PC-9 (cell line): ENCODE results near the gene MXD4. TPM values are rescaled to one million over a fixed set of nuclear protein-coding genes. Genes with fewer than 3 reads are reported as not detected.

Source experiments
- BruUV-seq: library from RNA; stranded (reverse); fragments of 400-500 nt; replicated peaks from 2 replicates; lab custom pipeline; 2021; lab: Mats Ljungman, UMichigan
- CTCF ChIA-PET: fragments of 300-600 bp; sonication (Branson Sonifier 250); formaldehyde crosslinking; loops from one replicate; lab custom pipeline; 2022; ENCODE audit warnings: antibody characterized with exemption; lab: Charles Lee
- POLR2A ChIA-PET: fragments of 300-600 bp; sonication (Branson Sonifier 250); formaldehyde crosslinking; loops from one replicate; lab custom pipeline; 2022; ENCODE audit warnings: antibody characterized with exemption; ENCODE audit not compliant: unreplicated experiment; lab: Charles Lee
- DNase-seq, 2 experiments: peaks; one replicate each; pipeline versions ENCODE4 v3.0.0 to v3.0.0-alpha.2; 2015 to 2022; ENCODE audit warnings: mixed read lengths in 1 of 2
- H2AFZ ChIP-seq: fragments of 200-600 bp; sonication (generic); 2 replicates; pipeline ENCODE4 v1.8.1; 2017; ENCODE audit warnings: antibody characterized with exemption
- H3F3A ChIP-seq: fragments of 200-600 bp; sonication (generic); 2 replicates; pipeline ENCODE4 v1.8.1; 2017; ENCODE audit warnings: antibody characterized with exemption, mild to moderate bottlenecking, low read depth; ENCODE audit not compliant: insufficient read depth
- H3K27ac ChIP-seq: fragments of 200-600 bp; sonication (generic); 2 replicates; pipeline ENCODE4 v1.6.1; 2016; ENCODE audit warnings: mixed run types
- H3K27me3 ChIP-seq: fragments of 200-600 bp; sonication (generic); 2 replicates; pipeline ENCODE4 v1.6.1; 2016; ENCODE audit warnings: low read depth, mixed run types; ENCODE audit not compliant: insufficient read depth
- H3K36me3 ChIP-seq: fragments of 200-600 bp; sonication (generic); 2 replicates; pipeline ENCODE4 v1.6.1; 2016; ENCODE audit warnings: low read depth, mixed run types
- H3K4me1 ChIP-seq: fragments of 200-600 bp; sonication (generic); replicated peaks from 2 replicates; pipeline ENCODE4 v1.6.1; 2016; ENCODE audit warnings: mixed run types; ENCODE audit not compliant: insufficient read depth
- H3K4me2 ChIP-seq: fragments of 200-600 bp; sonication (generic); 2 replicates; pipeline ENCODE4 v1.6.1; 2017; ENCODE audit warnings: mixed run types
- H3K4me3 ChIP-seq: fragments of 200-600 bp; sonication (generic); 2 replicates; pipeline ENCODE4 v1.6.1; 2016; ENCODE audit warnings: mixed run types
- H3K79me2 ChIP-seq: fragments of 200-600 bp; sonication (generic); 2 replicates; pipeline ENCODE4 v1.6.1; 2017; ENCODE audit warnings: low read depth, mixed run types
- H3K9me2 ChIP-seq: fragments of 200-600 bp; sonication (generic); 2 replicates; pipeline ENCODE4 v1.8.1; 2017; ENCODE audit warnings: mild to moderate bottlenecking; ENCODE audit not compliant: insufficient read depth
- H3K9me3 ChIP-seq: fragments of 200-600 bp; sonication (generic); 2 replicates; pipeline ENCODE4 v1.8.1; 2016; ENCODE audit warnings: low read depth; ENCODE audit not compliant: insufficient read depth
- H4K20me1 ChIP-seq: fragments of 200-600 bp; sonication (generic); 2 replicates; pipeline ENCODE4 v1.8.1; 2017; ENCODE audit not compliant: insufficient read depth
- EZH2 ChIP-seq: fragments of 200-600 bp; sonication (generic); IDR thresholded peaks from 2 replicates; pipeline ENCODE4 v1.8.0; 2017; ENCODE audit warnings: antibody characterized with exemption, low read depth
- intact Hi-C: fragments of 100-400 bp; cut with micrococcal nuclease; formaldehyde crosslinking; loops from one replicate; pipeline ENCODE4 v1.10.0; 2022; ENCODE audit not compliant: unreplicated experiment
- total RNA-seq: library from RNA; stranded (reverse); gene quantifications from 2 replicates; pipeline ENCODE4 v1.2.3, GENCODE V29; 2021
- TF ChIP-seq, protein P1 (sequence below): fragments of 200-600 bp; sonication (generic); conservative IDR thresholded peaks from 2 replicates; pipeline ENCODE4 v1.6.1; 2017; ENCODE audit warnings: mixed run types, antibody characterized with exemption, mild to moderate bottlenecking, moderate library complexity

MXD4 gene
- total RNA-seq, 1 experiment from 2014 or later = 37.0 TPM

DNA sequence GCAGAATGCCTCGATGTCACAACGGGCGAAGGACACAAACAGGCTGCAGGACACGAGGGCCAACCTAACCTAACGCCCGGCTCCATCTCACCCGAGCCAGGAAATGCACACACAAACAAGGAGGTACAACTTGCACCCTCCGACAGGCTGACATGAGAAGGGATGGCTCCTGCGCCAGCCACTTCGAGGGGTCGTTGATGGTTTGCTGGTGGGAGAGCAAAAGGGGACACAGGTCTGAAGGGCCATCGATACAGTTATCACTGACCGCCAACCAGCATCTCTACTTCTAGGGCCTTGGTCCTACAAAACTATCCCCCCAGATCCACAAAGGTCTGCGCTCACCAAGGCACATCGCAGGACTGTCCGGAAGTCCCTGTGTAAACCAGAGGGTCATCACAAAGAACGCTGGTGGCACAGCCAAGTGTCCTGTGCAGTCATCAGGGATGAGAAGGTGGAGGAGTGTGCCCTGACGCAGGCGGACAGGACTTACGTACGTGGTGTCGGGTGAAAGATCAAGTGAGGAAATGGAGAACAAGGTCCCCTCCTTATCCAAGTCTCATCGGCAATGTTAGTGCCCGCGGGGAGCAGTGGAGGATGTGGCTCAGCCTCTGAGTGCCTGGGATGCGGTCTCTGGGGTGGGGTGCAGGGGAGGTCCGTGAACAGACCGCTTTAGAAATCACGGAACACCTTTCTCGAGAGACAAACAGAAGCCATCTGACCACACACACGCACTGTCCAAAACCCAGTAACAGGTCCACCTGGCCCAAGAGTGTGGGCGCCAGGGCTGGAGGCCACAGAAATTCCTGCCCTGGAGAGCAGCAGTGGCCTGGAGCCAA is 7.0 kb downstream of the MXD4 start:
- H3K9me2 ChIP-seq = no peaks in the 10 kb centered on the region
- BruUV-seq = no TSS peak
- H3F3A ChIP-seq = no peaks in the 10 kb centered on the region
- H3K36me3 ChIP-seq = no peaks in the 10 kb centered on the region
- H3K4me1 ChIP-seq = no peaks in the 10 kb centered on the region
- intact Hi-C loops = no loop called here
- ChIA-PET CTCF (no interaction called here), POLR2A (no interaction called here)
- no peak overlapping the region for H3K27ac ChIP-seq
- no peak overlapping the region for H3K4me3 ChIP-seq
- DNase-seq = no peak
- no peak overlapping the region for H3K4me2 ChIP-seq
- H2AFZ ChIP-seq = no peak overlapping the region
- no peaks in the 10 kb centered on the region for H3K9me3 ChIP-seq
- no peaks in the 10 kb centered on the region for H3K27me3 ChIP-seq
- H4K20me1 ChIP-seq = peaks cover 5% of the 10 kb centered on the region; the same call in 1 of the 2 replicates
- no peak for TF ChIP-seq EZH2
- TF ChIP-seq, protein P1, sequence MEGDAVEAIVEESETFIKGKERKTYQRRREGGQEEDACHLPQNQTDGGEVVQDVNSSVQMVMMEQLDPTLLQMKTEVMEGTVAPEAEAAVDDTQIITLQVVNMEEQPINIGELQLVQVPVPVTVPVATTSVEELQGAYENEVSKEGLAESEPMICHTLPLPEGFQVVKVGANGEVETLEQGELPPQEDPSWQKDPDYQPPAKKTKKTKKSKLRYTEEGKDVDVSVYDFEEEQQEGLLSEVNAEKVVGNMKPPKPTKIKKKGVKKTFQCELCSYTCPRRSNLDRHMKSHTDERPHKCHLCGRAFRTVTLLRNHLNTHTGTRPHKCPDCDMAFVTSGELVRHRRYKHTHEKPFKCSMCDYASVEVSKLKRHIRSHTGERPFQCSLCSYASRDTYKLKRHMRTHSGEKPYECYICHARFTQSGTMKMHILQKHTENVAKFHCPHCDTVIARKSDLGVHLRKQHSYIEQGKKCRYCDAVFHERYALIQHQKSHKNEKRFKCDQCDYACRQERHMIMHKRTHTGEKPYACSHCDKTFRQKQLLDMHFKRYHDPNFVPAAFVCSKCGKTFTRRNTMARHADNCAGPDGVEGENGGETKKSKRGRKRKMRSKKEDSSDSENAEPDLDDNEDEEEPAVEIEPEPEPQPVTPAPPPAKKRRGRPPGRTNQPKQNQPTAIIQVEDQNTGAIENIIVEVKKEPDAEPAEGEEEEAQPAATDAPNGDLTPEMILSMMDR = no peak
- H3K79me2 ChIP-seq = no peaks in the 10 kb centered on the region

DNA sequence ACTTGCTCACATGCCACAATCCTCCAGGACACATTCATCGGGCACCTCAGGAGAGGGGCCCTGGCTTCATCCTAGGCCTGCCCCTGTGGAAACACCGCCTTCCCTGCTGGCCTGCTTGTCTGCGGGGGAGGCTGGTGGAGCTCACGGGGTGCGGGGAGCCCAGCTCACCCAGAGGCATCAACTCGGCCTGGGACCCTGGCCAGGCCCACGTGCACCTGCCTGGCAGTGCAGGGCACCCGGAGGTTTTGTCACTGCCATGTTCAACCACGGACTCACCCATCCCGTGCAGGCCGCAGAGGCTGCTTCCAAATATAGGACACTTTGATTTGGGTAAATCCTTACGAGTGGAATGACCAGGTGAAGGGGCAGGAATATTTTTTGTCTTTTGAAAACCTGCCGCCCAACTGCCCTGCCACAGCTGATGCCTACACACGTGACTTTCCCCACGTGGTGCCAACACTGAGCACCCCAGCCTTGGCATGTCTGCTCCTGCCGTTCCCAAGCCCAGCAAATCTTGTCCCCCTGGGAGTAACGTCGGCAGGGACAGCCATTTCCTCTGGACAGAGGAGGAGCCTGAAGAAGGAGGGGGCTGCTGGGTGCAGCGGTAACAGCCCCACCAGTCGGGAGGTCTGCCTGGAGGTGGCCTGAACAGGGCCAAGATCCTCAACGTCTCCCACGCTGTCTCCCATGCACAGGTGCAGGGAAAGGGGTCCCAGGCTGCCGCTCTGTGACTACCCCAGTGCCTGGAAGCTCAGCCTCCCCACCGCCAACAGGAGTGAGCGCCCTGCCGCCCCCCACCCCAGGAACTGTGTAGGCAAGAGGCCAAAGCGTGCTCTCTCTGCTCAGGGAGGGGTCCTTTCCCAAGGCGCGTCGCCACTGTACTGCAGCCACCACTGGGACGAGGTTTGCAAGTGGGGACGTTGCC is 8.5 kb downstream of the MXD4 start:
- CTCF ChIA-PET = no interaction called here
- no peaks in the 10 kb centered on the region for H3K27me3 ChIP-seq
- no peak overlapping the region for H3K27ac ChIP-seq
- no peak overlapping the region for H3K4me3 ChIP-seq
- H3K4me1 ChIP-seq = no peaks in the 10 kb centered on the region
- no TSS peak for BruUV-seq
- no peaks in the 10 kb centered on the region for H3K36me3 ChIP-seq
- no peaks in the 10 kb centered on the region for H3K9me2 ChIP-seq
- no peaks in the 10 kb centered on the region for H3K9me3 ChIP-seq
- peaks cover 5% of the 10 kb centered on the region; the same call in 1 of the 2 replicates for H4K20me1 ChIP-seq
- no peaks in the 10 kb centered on the region for H3K79me2 ChIP-seq
- no peak overlapping the region for H2AFZ ChIP-seq
- TF ChIP-seq EZH2 = no peak
- TF ChIP-seq, protein P1 = no peak
- no peak overlapping the region for H3K4me2 ChIP-seq
- DNase-seq = no peak
- POLR2A ChIA-PET = no interaction called here
- no peaks in the 10 kb centered on the region for H3F3A ChIP-seq
- intact Hi-C loops = no loop called here

DNA sequence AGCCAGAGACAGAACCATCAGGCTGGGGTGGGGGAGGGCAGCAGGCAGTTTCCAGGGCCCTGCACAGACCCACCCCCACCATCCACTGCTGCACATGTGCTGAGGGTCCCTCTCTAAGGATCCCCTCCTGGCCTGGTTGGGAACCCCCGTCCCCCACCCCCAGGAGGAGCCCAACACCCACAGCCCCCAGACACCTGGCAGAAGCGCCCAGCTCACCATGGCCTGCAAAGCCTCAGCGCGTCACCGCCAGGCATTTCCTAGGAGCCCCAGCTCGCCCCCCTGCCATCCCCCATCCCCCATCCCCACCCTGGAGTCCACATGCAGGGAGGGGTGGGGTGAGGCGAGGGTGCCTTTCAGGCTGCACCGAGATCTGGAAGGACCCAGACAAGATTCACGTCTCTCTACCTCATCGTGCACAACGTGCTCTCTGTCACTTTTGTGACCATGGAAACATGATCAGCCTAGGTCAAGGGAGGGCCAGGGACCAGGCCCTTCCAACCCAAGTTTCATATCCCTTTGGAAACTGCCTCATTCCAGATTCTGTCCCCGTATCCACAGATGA is 9.3 kb downstream of the MXD4 start:
- CTCF ChIA-PET = no interaction called here
- Histone ChIP-seq H2AFZ (no peak overlapping the region), H3K4me3 (no peak overlapping the region), H3K9me3 (no peaks in the 10 kb centered on the region), H3K9me2 (no peaks in the 10 kb centered on the region), H3K36me3 (no peaks in the 10 kb centered on the region), H3K79me2 (no peaks in the 10 kb centered on the region), H3K27me3 (no peaks in the 10 kb centered on the region), H3K4me1 (no peaks in the 10 kb centered on the region), H4K20me1 (peaks cover 1% of the 10 kb centered on the region; the same call in 1 of the 2 replicates), H3K27ac (no peak overlapping the region), H3K4me2 (no peak overlapping the region), H3F3A (no peaks in the 10 kb centered on the region)
- POLR2A ChIA-PET = no interaction called here
- BruUV-seq = no TSS peak
- intact Hi-C loops = no loop called here
- no peak for TF ChIP-seq EZH2
- TF ChIP-seq, protein P1 = no peak
- no peak for DNase-seq
